Breast epithelium (tissue), 3 donors: ENCODE results near the gene MIER2.

Experiments used
- CTCF ChIP-seq, 3 donors: fragments of 450-650 bp; IDR thresholded peaks; one replicate each; pipeline ENCODE4 v1.5.1; 2016 to 2017; ENCODE audit warnings: antibody characterized with exemption in 3 of 3, mild to moderate bottlenecking in 3 of 3, moderate library complexity in 3 of 3
- POLR2AphosphoS5 ChIP-seq, 3 donors: sonication (generic); formaldehyde crosslinking; IDR thresholded peaks; one replicate each; pipeline ENCODE4 v1.6.1; 2017; ENCODE audit warnings: antibody characterized with exemption in 3 of 3

GRCh38 chr19:326871-327270 lies 17.7 kb downstream of the MIER2 start:
- TF ChIP-seq CTCF (IDR thresholded peaks at IDR 0.05) (no peak), POLR2AphosphoS5 (IDR thresholded peaks at IDR 0.05) (no peak)
